Trophoblast cell (in vitro differentiated cells and primary cell): Measurements from ENCODE around the gene LINGO3.

Source experiments
- DNase-seq, 2 donors: peaks; one replicate each; pipeline ENCODE4 v3.0.0-alpha.2; 2016
- H2AFZ ChIP-seq: 2 replicates; pipeline ENCODE4 v1.6.1; 2013; ENCODE audit warnings: low read length, moderate library complexity, mild to moderate bottlenecking; ENCODE audit not compliant: insufficient read depth, poor library complexity
- H2AK5ac ChIP-seq: 2 replicates; pipeline ENCODE4 v1.6.1; 2013; ENCODE audit warnings: mild to moderate bottlenecking, low read length
- H2BK120ac ChIP-seq: 2 replicates; pipeline ENCODE4 v1.6.1; 2013; ENCODE audit warnings: low read length, mild to moderate bottlenecking, moderate library complexity; ENCODE audit not compliant: insufficient read depth, poor library complexity
- H2BK12ac ChIP-seq: 2 replicates; pipeline ENCODE4 v1.6.1; 2013; ENCODE audit warnings: mild to moderate bottlenecking, low read length, moderate library complexity
- H2BK5ac ChIP-seq: 2 replicates; pipeline ENCODE4 v1.6.1; 2013; ENCODE audit warnings: low read length, low read depth, moderate library complexity, mild to moderate bottlenecking; ENCODE audit not compliant: poor library complexity
- H3K14ac ChIP-seq: 2 replicates; pipeline ENCODE4 v1.6.1; 2013; ENCODE audit warnings: mild to moderate bottlenecking, low read length
- H3K18ac ChIP-seq: 2 replicates; pipeline ENCODE4 v1.6.1; 2013; ENCODE audit warnings: mild to moderate bottlenecking, low read length
- H3K23ac ChIP-seq: 2 replicates; pipeline ENCODE4 v1.6.1; 2013; ENCODE audit warnings: low read length
- H3K27ac ChIP-seq: 2 replicates; pipeline ENCODE4 v1.5.1; 2013; ENCODE audit warnings: low read depth, mild to moderate bottlenecking, inconsistent platforms, low read length, moderate library complexity
- H3K27me3 ChIP-seq: 2 replicates; pipeline ENCODE4 v1.6.1; 2013; ENCODE audit warnings: inconsistent platforms, mild to moderate bottlenecking, low read length, moderate library complexity; ENCODE audit not compliant: insufficient read depth
- H3K36me3 ChIP-seq, 2 experiments: 1 replicate in 1 of 2; 2 replicates in 1 of 2; pipeline ENCODE4 v1.6.1; 2013; ENCODE audit warnings: low read length in 2 of 2, mild to moderate bottlenecking in 2 of 2, moderate library complexity in 1 of 2; ENCODE audit not compliant: insufficient read depth in 2 of 2, control insufficient read depth in 1 of 2
- H3K4ac ChIP-seq: 2 replicates; pipeline ENCODE4 v1.6.1; 2013; ENCODE audit warnings: low read depth, mild to moderate bottlenecking, low read length, moderate library complexity
- H3K4me1 ChIP-seq, 2 experiments: 1 replicate in 1 of 2; 2 replicates in 1 of 2; pipeline ENCODE4 v1.6.1; 2013; ENCODE audit warnings: low read length in 2 of 2, mild to moderate bottlenecking in 2 of 2, moderate library complexity in 1 of 2; ENCODE audit not compliant: insufficient read depth in 2 of 2, control insufficient read depth in 1 of 2
- H3K4me2 ChIP-seq: 2 replicates; pipeline ENCODE4 v1.6.1; 2013; ENCODE audit warnings: inconsistent platforms, mild to moderate bottlenecking, low read length, moderate library complexity
- H3K4me3 ChIP-seq: 2 replicates; pipeline ENCODE4 v1.5.1; 2013; ENCODE audit warnings: mild to moderate bottlenecking, low read depth, low read length, inconsistent platforms
- H3K79me1 ChIP-seq: one replicate; pipeline ENCODE4 v1.6.1; 2013; ENCODE audit warnings: low read length
- H3K79me2 ChIP-seq: 2 replicates; pipeline ENCODE4 v1.6.1; 2013; ENCODE audit warnings: low read length, mild to moderate bottlenecking; ENCODE audit not compliant: control insufficient read depth, insufficient read depth, poor library complexity
- H3K9ac ChIP-seq: 2 replicates; pipeline ENCODE4 v1.6.1; 2013; ENCODE audit warnings: mild to moderate bottlenecking, low read length
- H3K9me3 ChIP-seq: 2 replicates; pipeline ENCODE4 v1.6.1; 2013; ENCODE audit warnings: low read depth, mild to moderate bottlenecking, control low read depth, inconsistent platforms, low read length; ENCODE audit not compliant: insufficient read depth
- H4K12ac ChIP-seq: 2 replicates; pipeline ENCODE4 v1.6.1; 2013; ENCODE audit warnings: low read depth, mild to moderate bottlenecking, low read length, moderate library complexity
- H4K8ac ChIP-seq: 2 replicates; pipeline ENCODE4 v1.6.1; 2013; ENCODE audit warnings: low read depth, mild to moderate bottlenecking, low read length, moderate library complexity
- H4K91ac ChIP-seq: one replicate; pipeline ENCODE4 v1.6.1; 2013; ENCODE audit warnings: low read depth, mild to moderate bottlenecking, low read length, moderate library complexity
- WGBS: extraction: QIAGEN DNeasy Blood & Tissue Kit; methylation state at CpG from one replicate; pipeline ENCODE4 v1.1.7; 2013; ENCODE audit warnings: missing lambda C conversion rate; ENCODE audit not compliant: insufficient read length, insufficient coverage; ENCODE audit errors: extremely low coverage; 5-methylcytosine and 5-hydroxymethylcytosine counted together

The LINGO3 gene

GRCh38 chr19:2321565-2322283, 13.8 kb upstream of the LINGO3 start:
- Histone ChIP-seq H2BK5ac (no peak overlapping the region), H3K9me3 (peaks cover 2% of the 10 kb centered on the region), H3K9ac (no peak overlapping the region), H2AK5ac (no peak overlapping the region), H3K4me2 (no peak overlapping the region), H3K4me3 (no peak overlapping the region), H2BK12ac (no peak overlapping the region), H3K79me1 (no peaks in the 10 kb centered on the region), H3K18ac (no peak overlapping the region), H3K36me3 (peaks cover 45 to 49% of the 10 kb centered on the region in 2 experiments), H4K91ac (no peak overlapping the region), H2BK120ac (no peak overlapping the region), H4K12ac (no peak overlapping the region), H4K8ac (no peak overlapping the region), H3K4me1 (no peaks in the 10 kb centered on the region), H2AFZ (no peak overlapping the region), H3K4ac (no peak overlapping the region), H3K27ac (no peak overlapping the region), H3K23ac (no peak overlapping the region), H3K14ac (no peak overlapping the region), H3K79me2 (no peaks in the 10 kb centered on the region), H3K27me3 (no peaks in the 10 kb centered on the region)
- no peak for DNase-seq
- no CpG with 5 or more reads among the region's 39 CpGs for WGBS

DNA sequence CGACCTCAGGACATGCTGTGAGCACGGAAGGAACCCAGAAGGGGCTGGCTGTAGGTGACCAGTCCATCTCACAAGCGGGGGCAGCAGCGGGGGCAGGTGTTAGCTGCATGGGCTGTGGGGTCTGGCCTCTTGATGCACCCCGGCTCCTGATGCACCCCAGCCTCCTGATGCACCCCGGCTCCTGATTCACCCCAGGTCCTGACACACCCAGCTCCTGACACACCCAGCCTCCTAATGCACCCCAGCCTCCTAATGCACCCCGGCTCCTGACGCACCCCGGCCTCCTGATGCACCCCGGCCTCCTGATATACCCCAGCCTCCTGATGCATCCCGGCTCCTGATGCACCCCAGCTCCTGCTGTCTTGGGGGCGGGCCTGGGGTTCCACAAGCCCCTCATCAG, 13.0 kb upstream of the LINGO3 start:
- no CpG with 5 or more reads among the region's 12 CpGs for WGBS
- H3K9me3 ChIP-seq, result peaks cover 2% of the 10 kb centered on the region

DNA sequence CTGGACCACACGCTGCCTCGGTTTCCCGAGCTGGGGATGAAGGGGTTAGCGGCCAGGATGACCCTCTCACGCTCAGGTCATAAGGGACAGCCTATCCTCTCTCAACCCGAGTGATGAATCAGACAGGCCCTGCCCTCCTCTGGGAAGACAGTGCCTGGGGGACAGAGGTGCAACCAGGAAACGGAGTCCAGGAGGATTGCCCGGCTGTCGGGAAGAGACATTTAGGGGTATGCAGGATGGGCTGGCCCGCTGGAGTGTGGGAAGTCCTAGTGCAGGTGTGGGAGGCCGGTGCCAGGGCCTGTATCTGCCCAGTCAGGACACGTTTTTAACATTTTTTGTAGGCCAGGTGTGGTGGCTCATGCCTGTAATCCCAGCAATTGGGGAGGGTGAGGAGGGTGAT, 12.1 kb upstream of the LINGO3 start:
- no peak overlapping the region for H3K27ac ChIP-seq
- H4K12ac ChIP-seq, result no peak overlapping the region
- H2BK12ac ChIP-seq, result no peak overlapping the region
- H3K27me3 ChIP-seq, result no peaks in the 10 kb centered on the region
- H2AFZ ChIP-seq, result no peak overlapping the region
- no CpG with 5 or more reads among the region's 12 CpGs for WGBS
- peaks cover 5% of the 10 kb centered on the region for H3K9me3 ChIP-seq
- no peak overlapping the region for H2AK5ac ChIP-seq
- no peaks in the 10 kb centered on the region for H3K79me2 ChIP-seq
- H4K91ac ChIP-seq, result no peak overlapping the region
- no peaks in the 10 kb centered on the region for H3K79me1 ChIP-seq
- no peak overlapping the region for H3K4me2 ChIP-seq
- DNase-seq, result no peak
- H3K4ac ChIP-seq, result no peak overlapping the region
- no peaks in the 10 kb centered on the region for H3K4me1 ChIP-seq
- H2BK120ac ChIP-seq, result no peak overlapping the region
- no peak overlapping the region for H3K14ac ChIP-seq
- no peak overlapping the region for H2BK5ac ChIP-seq
- H3K23ac ChIP-seq, result no peak overlapping the region
- no peak overlapping the region for H3K18ac ChIP-seq
- no peak overlapping the region for H3K4me3 ChIP-seq
- peaks cover 35 to 39% of the 10 kb centered on the region in 2 experiments for H3K36me3 ChIP-seq
- no peak overlapping the region for H4K8ac ChIP-seq
- peak overlapping the region; percentile 22 for H3K9ac ChIP-seq

More for the DNA sequence above, 13.0 kb upstream of the LINGO3 start:
- no peak overlapping the region for H3K23ac ChIP-seq
- DNase-seq, result no peak
- peaks cover 43 to 47% of the 10 kb centered on the region in 2 experiments for H3K36me3 ChIP-seq
- no peak overlapping the region for H3K27ac ChIP-seq
- no peak overlapping the region for H4K8ac ChIP-seq
- H3K4me3 ChIP-seq, result no peak overlapping the region
- no peak overlapping the region for H3K4ac ChIP-seq
- no peak overlapping the region for H3K9ac ChIP-seq
- no peak overlapping the region for H3K18ac ChIP-seq
- no peak overlapping the region for H2AK5ac ChIP-seq
- H3K4me1 ChIP-seq, result no peaks in the 10 kb centered on the region
- H4K12ac ChIP-seq, result no peak overlapping the region
- no peaks in the 10 kb centered on the region for H3K79me2 ChIP-seq
- H2BK120ac ChIP-seq, result no peak overlapping the region
- H3K79me1 ChIP-seq, result no peaks in the 10 kb centered on the region
- H2BK12ac ChIP-seq, result no peak overlapping the region
- no peaks in the 10 kb centered on the region for H3K27me3 ChIP-seq
- no peak overlapping the region for H2BK5ac ChIP-seq
- no peak overlapping the region for H3K14ac ChIP-seq
- no peak overlapping the region for H2AFZ ChIP-seq
- no peak overlapping the region for H4K91ac ChIP-seq
- H3K4me2 ChIP-seq, result no peak overlapping the region

- Histone ChIP-seq H3K27ac (no peak overlapping the region), H3K79me1 (no peaks in the 10 kb centered on the region), H3K18ac (no peak overlapping the region), H4K91ac (no peak overlapping the region), H3K4me2 (no peak overlapping the region), H4K8ac (no peak overlapping the region), H3K27me3 (no peaks in the 10 kb centered on the region), H3K79me2 (no peaks in the 10 kb centered on the region), H2BK120ac (no peak overlapping the region), H3K9ac (no peak overlapping the region), H3K36me3 (peaks cover 30 to 34% of the 10 kb centered on the region in 2 experiments), H4K12ac (no peak overlapping the region), H2BK5ac (no peak overlapping the region), H2AFZ (no peak overlapping the region), H3K23ac (no peak overlapping the region), H3K9me3 (peaks cover 7% of the 10 kb centered on the region), H2BK12ac (no peak overlapping the region), H3K4ac (no peak overlapping the region), H2AK5ac (no peak overlapping the region), H3K4me3 (no peak overlapping the region), H3K4me1 (no peaks in the 10 kb centered on the region), H3K14ac (no peak overlapping the region)
- WGBS, result no CpG with 5 or more reads among the region's 20 CpGs
- DNase-seq, result no peak
These were observed 11.6 kb upstream of the LINGO3 start for GRCh38 chr19:2319551-2319950.
